Measurements from ENCODE around the gene DKKL1. TPM values are rescaled to one million over a fixed set of nuclear protein-coding genes. Genes with fewer than 3 reads are reported as not detected.
A peak's percentile ranks its signal among the peaks of the same experiment; 100 is the strongest.

Gene DKKL1
- total RNA-seq (1 to 10 TPM in 1 of 6 donors, under 1 TPM in 3, not detected in 2; 0.41 to 1.3 (median 0.53) TPM), polyA plus RNA-seq (under 1 TPM in 1 of 2 donors, not detected in 1; 0.12 TPM)

DNA sequence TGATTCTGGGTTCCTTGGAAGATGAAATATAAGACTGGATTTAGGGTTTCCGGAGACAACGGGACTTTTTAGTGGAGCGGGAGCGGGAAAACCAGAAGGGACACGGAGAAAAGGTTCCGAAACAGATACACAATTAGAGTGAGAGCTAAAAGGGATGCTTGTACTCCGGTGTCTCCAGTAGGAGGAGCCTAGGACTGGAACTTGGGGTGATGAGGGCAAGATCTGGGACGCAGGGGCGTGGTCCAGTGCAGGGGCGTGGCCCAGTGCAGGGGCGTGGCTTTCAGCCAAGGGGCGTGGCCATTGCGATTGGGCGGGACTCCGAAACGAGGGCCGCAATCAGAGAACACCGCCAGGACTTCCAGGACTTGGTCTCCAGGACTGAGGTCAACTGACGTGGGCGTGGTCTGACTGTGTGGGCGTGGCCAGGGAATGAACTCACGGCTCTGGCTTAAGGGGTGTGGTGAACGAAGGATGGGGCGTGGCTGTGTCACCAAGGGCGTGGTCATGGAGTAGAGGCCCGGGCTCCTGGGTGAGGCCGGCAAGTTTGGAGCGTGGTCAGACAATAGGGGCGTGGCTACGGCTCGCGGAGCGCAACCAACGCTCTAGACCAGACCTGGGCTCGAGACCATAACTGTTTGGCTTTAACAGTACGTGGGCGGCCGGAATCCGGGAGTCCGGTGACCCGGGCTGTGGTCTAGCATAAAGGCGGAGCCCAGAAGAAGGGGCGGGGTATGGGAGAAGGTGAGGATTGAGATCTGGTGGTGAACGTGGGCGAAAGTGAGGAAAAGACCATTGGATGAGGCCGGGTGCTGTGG is at the start of gene DKKL1:
Gene DKKL1 (plus strand): TSS at position 610 of the 815 bp plus-strand sequence. CDS start 122 bp downstream, at position 732.
- Histone ChIP-seq H3K4me1 (peaks cover 0 to 4% (median 0%) of the 10 kb centered on the region in 3 donors), H3K4me3 (peak within 1 kb of the TSS in 2 of 4 donors; percentile 58 to 77), H3K27ac (peak within 1 kb of the TSS; percentile 9 to 90 (median 78)), H3K27me3 (no peaks in the 10 kb centered on the region), H3K36me3 (no peaks in the 10 kb centered on the region), H3K9me3 (no peaks in the 10 kb centered on the region)
- peak; percentile 97 for FAIRE-seq
- WGBS, 2 donors: 1 to 2% methylated on average over 46 of the region's 46 CpGs
- DNase-seq: peak; percentile 99 to 100 (median 100)
- intact Hi-C loops (cut with DNase I): no loop called here
- peak; percentile 83 to 90 (median 88) for ATAC-seq
- TF ChIP-seq CTCF (IDR thresholded peaks at IDR 0.05): no peak

DNA sequence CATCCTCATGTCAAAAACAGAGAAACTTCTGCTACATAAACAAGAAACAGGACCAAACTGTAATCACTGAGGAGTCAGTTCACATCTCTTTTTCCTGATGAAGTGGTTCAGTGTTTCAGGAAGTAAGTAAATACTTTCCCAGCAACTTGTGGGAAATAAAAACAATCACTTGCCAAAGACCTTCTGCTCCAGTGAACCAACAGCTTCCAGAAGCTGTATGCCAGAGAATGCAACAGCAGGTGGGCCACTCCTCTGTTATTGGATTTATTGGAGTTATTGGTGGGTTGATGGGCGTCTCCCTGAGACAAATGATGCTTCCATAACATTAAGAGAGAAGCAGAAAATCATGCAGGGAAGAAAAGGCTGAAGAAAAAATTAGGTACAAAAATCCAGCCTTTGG is 48.6 kb upstream of the DKKL1 start:
- Histone ChIP-seq H3K4me1 (peaks cover 0 to 6% (median 0%) of the 10 kb centered on the region in 3 donors), H3K27me3 (no peaks in the 10 kb centered on the region), H3K4me3 (no peak overlapping the region), H3K9me3 (no peaks in the 10 kb centered on the region), H3K36me3 (peaks cover 0 to 5% (median 0%) of the 10 kb centered on the region in 3 donors), H3K27ac (no peak overlapping the region)
- WGBS, 2 donors: 86 to 87% methylated on average over 1 of the region's 1 CpG
- TF ChIP-seq CTCF (IDR thresholded peaks at IDR 0.05): no peak
- intact Hi-C loops (cut with DNase I): no loop called here
- ATAC-seq (no peak), FAIRE-seq (no peak), DNase-seq (no peak)

DNA sequence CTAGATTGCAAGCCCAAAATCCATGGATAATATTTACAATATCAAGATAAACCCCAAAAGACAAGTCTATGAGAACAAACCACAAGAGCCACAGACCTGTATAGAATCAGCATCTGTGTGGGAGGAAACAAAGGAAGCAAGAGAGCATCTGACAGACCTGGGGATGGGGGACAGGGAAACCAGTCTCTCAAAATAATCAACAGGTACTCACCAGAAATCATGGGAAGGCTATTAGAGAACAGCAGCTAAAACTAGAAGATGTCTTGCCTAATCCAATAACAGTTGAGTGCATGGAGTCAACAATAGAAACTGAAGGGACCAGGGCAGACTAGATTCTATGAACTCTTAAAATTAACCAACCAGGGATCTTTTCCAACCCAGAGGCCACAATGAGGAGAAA is 47.4 kb upstream of the DKKL1 start:
- ATAC-seq (no peak), FAIRE-seq (no peak), DNase-seq (no peak)
- Histone ChIP-seq H3K4me1 (peaks cover 0 to 6% (median 0%) of the 10 kb centered on the region in 3 donors), H3K27me3 (no peaks in the 10 kb centered on the region), H3K36me3 (no peaks in the 10 kb centered on the region), H3K9me3 (no peaks in the 10 kb centered on the region), H3K4me3 (no peak overlapping the region), H3K27ac (no peak overlapping the region)
- intact Hi-C loops (cut with DNase I): no loop called here
- TF ChIP-seq CTCF (IDR thresholded peaks at IDR 0.05): no peak

DNA sequence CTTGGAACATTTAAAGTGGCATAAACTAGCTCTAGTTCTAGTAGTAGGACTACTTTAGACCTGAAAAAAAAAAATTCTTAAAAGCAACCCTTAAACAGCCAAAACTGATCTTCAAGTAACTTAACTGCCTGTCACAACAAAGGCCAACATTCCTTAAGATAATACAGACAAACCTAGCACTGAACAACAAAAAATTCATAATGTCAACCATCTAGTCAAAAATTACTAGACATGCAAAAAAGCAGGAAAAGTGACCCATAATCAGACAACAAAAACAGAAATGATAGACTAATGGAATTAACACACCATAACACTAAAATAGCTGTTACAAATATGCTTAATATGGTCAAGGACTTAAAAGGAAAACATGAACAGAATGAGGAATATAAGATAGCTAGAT is 45.4 kb upstream of the DKKL1 start:
- FAIRE-seq (no peak), DNase-seq (no peak), ATAC-seq (no peak)
- Histone ChIP-seq H3K27ac (no peak overlapping the region), H3K4me1 (peaks cover 0 to 6% (median 0%) of the 10 kb centered on the region in 3 donors), H3K36me3 (no peaks in the 10 kb centered on the region), H3K27me3 (no peaks in the 10 kb centered on the region), H3K4me3 (no peak overlapping the region), H3K9me3 (no peaks in the 10 kb centered on the region)
- TF ChIP-seq CTCF (IDR thresholded peaks at IDR 0.05): no peak
- intact Hi-C loops (cut with DNase I): no loop called here

Measured in pancreas (tissue), 10 donors.